GM13976 (cell line): ENCODE results near the gene POMGNT2.

Experiments used
- DNase-seq: peaks from one replicate; pipeline ENCODE4 v3.0.0; 2012; ENCODE audit warnings: low spot score
- in situ Hi-C: fragments of 300-500 bp; cut with MboI; formaldehyde crosslinking; loops from one replicate; pipeline ENCODE4 v1.12.0; 2022; ENCODE audit warnings: low sequenced_read_pairs, mixed read lengths, inconsistent platforms; ENCODE audit not compliant: unreplicated experiment
- TF ChIP-seq, protein P1 (sequence below): IDR thresholded peaks from 2 replicates; pipeline ENCODE4 v1.5.1; 2012; ENCODE audit warnings: borderline replicate concordance, mild to moderate bottlenecking; ENCODE audit not compliant: insufficient read depth; ENCODE audit errors: extremely low read depth, missing control alignments, control extremely low read depth

The POMGNT2 gene

DNA sequence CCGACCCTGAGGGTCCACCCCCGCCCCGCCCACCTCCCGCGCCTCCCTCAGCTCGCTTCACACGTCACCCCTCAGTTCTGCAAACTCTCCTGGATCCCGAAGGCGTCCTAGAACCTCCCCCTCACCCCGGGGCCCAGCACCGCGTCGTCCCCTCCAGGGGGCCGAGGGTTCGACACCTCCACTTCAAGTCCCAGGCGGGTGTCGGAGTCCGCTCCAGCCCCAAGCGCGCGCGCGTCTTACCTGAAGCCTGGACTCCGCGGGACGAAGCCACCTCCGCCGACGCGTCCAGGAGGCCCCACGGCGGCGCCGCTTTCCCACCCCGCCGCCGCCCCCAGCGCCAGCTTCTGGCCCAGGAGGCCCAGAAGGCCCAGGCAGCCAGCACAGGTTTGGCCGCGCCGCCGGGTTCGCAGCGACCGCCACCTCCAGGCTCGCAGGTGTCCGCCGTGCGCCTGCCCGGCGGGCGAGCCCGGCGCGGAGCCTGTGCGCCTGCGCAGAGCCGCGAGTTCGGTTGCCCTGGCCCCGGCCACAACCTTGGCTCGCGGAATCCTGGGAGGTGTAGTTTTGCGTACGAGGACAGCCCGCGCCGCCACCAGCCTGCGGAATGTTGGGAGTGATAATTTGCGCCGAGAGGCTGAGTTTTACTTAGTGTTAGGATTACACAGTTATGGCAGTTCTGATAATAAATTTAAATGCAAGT lies at the start of gene POMGNT2:
Gene POMGNT2, minus strand, starts transcription at position 484 of the 697 bp plus-strand sequence. CDS start 24,648 bp downstream, outside the sequence.
- in situ Hi-C loops, result no loop called here
- peak; percentile 91 for DNase-seq
- TF ChIP-seq, protein P1, sequence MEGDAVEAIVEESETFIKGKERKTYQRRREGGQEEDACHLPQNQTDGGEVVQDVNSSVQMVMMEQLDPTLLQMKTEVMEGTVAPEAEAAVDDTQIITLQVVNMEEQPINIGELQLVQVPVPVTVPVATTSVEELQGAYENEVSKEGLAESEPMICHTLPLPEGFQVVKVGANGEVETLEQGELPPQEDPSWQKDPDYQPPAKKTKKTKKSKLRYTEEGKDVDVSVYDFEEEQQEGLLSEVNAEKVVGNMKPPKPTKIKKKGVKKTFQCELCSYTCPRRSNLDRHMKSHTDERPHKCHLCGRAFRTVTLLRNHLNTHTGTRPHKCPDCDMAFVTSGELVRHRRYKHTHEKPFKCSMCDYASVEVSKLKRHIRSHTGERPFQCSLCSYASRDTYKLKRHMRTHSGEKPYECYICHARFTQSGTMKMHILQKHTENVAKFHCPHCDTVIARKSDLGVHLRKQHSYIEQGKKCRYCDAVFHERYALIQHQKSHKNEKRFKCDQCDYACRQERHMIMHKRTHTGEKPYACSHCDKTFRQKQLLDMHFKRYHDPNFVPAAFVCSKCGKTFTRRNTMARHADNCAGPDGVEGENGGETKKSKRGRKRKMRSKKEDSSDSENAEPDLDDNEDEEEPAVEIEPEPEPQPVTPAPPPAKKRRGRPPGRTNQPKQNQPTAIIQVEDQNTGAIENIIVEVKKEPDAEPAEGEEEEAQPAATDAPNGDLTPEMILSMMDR, result no peak

DNA sequence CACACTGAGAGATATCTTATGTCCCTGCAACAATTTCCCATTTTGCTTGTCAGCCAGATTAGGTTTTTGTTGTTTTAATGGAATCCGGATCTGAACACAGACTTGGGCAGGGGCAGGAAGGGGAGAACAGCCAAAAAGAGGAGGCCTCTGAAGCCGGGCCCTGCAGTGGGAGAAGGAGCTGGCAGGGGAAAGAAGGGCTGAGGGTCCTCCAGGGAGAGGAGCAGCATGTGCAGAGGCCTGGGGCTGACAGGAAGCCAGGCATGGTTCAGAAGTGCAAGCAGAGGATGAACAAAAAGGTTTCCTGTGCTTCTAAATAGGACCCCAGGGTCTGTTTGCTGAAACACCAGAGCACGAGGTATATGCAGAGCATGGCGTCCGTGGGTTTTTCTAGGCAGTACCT lies 49.1 kb upstream of the POMGNT2 start:
- TF ChIP-seq, protein P1, result no peak
- in situ Hi-C loops, result loop anchor here (25.0 kb wide), 1 partner anchor 357 kb away; no protein-coding TSS in a partner anchor
- no peak for DNase-seq

DNA sequence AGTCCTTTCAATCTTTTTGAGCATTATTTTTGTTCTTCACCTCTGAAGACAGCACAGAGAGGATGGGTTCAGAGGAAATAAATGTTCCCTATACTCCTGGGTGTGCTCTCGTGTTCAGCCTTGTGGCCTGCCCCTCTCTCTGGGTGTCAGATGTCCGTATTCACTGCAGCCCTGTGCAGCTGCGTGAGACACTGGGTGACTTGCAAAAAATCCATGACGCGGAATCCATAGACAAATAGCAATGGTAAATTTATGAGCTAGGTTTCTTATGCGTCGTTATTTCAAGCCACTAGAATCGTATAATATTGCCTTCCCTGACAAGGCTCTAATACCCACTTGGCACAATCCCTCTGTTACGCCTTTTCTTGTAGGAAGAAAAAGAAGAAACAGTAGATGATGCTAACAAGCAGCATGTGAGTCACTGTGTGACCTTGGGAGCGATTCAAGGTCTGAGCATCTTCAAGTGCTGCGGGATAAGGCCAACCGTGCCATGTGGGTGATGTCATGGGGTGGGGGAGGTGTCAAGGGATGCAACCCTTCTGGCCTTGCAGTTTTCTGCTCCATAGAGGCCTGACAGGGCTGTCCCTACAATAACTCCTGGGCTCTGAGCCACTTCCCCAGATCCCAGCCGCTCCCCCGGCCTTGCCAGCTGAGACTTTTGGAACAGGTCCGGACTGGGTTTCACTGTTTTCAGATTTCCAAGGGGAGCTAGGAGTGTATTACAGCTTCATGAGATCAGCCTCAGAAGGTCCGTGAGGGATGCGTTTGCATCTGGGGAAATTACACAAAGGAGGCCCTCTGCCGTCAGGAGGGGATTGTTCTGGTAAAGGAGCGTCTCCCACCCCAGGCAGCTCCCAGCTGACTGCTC lies 47.6 kb upstream of the POMGNT2 start:
- TF ChIP-seq, protein P1, result no peak
- no peak for DNase-seq
- in situ Hi-C loops, result loop anchor here (25.0 kb wide), 1 partner anchor 359 kb away; no protein-coding TSS in a partner anchor

DNA sequence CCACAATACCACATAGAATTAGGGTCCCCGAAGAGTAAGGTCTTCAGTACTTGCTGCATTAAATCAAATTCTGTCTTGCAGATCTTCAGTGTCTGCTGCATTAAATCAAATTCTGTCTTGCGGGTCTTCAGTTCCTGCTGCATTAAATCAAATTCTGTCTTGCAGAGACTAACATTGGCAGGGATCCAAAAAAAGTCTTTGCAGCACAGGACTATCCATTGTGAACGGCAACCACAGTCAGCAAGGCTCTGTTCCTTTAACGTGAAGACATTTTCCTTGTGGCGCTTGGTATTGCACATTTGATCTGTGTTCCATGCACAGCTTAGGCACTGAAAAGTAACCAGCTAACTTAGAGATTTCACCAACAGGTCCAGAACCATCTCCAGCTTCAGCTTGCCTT lies 46.8 kb upstream of the POMGNT2 start:
- no peak for DNase-seq
- TF ChIP-seq, protein P1, result no peak
- in situ Hi-C loops, result loop anchor here (25.0 kb wide), 1 partner anchor 360 kb away; no protein-coding TSS in a partner anchor

DNA sequence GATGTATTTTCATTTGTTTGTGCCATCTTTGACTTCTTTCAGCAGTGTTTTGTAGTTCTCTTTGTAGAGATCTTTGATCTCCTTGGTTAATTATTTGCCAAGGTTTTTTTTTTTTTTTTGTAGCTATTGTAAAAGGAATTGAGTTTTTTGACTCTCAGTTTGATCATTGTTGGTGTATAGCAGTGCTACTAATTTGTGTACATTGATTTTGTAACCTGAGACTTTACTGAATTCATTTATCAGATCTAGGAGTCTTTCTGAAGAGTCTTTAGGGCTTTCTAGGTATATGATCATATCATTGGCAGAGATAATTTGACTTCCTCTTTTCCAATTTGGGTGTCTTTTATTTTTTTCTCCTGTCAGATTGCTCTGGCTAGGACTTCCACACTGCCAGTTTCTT lies 42.2 kb upstream of the POMGNT2 start:
- in situ Hi-C loops, result no loop called here
- TF ChIP-seq, protein P1, result no peak

DNA sequence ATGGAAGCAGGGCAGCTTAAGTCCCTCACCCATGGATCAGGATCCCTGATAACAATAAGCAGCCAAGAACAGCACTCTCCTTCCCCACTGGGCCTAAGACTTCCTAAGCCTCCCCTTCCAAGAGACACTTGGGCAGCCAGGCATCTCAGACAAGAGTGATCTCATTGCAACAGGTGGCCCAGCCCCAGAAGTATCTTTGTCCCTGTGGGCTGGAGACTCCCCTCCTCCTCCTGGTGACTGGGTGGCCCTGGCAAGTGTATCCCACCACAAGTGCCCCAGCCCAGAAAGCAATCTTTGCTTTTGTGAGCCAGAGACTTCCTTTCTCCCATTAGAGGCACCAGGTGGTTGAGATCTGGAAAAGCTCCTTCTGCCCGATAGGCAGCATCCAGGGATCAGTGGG lies 40.7 kb upstream of the POMGNT2 start:
- TF ChIP-seq, protein P1, result no peak
- in situ Hi-C loops, result no loop called here
- no peak for DNase-seq

More for the DNA sequence above, 42.2 kb upstream of the POMGNT2 start:
- no peak for DNase-seq
